Measurements from ENCODE around the gene SNAP91. TPM values are rescaled to one million over a fixed set of nuclear protein-coding genes. Genes with fewer than 3 reads are reported as not detected.
A peak's percentile ranks its signal among the peaks of the same experiment; 100 is the strongest.

The SNAP91 gene
- total and polyA plus RNA-seq, 2 donors (not counting 3 experiments of a cell fraction or from before 2014, with no cell fraction given) = 1.3 to 1.5 TPM

GRCh38 chr6:83514866-83515466, 193.9 kb downstream of the SNAP91 start:
- no peak overlapping the region for H3K9ac ChIP-seq (replicated peaks; ENCODE audit: extremely low read depth, insufficient read depth, low read length)
- TF ChIP-seq, protein P1, sequence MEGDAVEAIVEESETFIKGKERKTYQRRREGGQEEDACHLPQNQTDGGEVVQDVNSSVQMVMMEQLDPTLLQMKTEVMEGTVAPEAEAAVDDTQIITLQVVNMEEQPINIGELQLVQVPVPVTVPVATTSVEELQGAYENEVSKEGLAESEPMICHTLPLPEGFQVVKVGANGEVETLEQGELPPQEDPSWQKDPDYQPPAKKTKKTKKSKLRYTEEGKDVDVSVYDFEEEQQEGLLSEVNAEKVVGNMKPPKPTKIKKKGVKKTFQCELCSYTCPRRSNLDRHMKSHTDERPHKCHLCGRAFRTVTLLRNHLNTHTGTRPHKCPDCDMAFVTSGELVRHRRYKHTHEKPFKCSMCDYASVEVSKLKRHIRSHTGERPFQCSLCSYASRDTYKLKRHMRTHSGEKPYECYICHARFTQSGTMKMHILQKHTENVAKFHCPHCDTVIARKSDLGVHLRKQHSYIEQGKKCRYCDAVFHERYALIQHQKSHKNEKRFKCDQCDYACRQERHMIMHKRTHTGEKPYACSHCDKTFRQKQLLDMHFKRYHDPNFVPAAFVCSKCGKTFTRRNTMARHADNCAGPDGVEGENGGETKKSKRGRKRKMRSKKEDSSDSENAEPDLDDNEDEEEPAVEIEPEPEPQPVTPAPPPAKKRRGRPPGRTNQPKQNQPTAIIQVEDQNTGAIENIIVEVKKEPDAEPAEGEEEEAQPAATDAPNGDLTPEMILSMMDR (IDR thresholded peaks at IDR 0.05; ENCODE audit: extremely low read depth in 1 of 2, insufficient read depth in 1 of 2, low read depth in 1 of 2, low read length in 2 of 2) = peak; percentile 57 to 61
- TF ChIP-seq JUN (IDR thresholded peaks at IDR 0.05; ENCODE audit: borderline replicate concordance, insufficient read depth, insufficient read length, low read depth) = no peak
- no peak overlapping the region for H2AFZ ChIP-seq (ENCODE audit: low read depth, low read length)
- H3K4me3 ChIP-seq (replicated peaks in 1 of 3; ENCODE audit: insufficient read depth in 1 of 3, low read depth in 1 of 3, low read length in 3 of 3) = no peak overlapping the region
- no peaks in the 10 kb centered on the region for H3K79me2 ChIP-seq (ENCODE audit: control insufficient read depth, insufficient read depth, low read length)
- FAIRE-seq = peak; percentile 85
- ChIA-PET POLR2A (no interaction called here), CTCF (interaction anchor here (0.6 to 7.0 kb wide), 30 partner anchors 9 to 1262 kb away, joined by 3 to 319 read pairs (median 4); partner anchors contain the start of genes DOP1A and UBE3D)
- H3K36me3 ChIP-seq (ENCODE audit: control insufficient read depth in 2 of 2, extremely low read depth in 1 of 2, insufficient read depth in 2 of 2, low read length in 2 of 2) = no peaks in the 10 kb centered on the region
- DNase-seq (ENCODE audit: low read depth, low spot score) = peak; percentile 75
- H3K27ac ChIP-seq (ENCODE audit: insufficient read depth, low read depth, low read length) = no peak overlapping the region
- BruUV-seq (replicated peaks) = no TSS peak
- intact Hi-C loops (cut with micrococcal nuclease) = loop anchor here (5.0 kb wide), 2 partner anchors 83 to 1268 kb away; partner anchors contain the start of genes IBTK and ME1
- no peaks in the 10 kb centered on the region for H4K20me1 ChIP-seq (replicated peaks; ENCODE audit: control insufficient read depth, extremely low read depth, insufficient read depth, low read length)
- H3K9me1 ChIP-seq (replicated peaks; ENCODE audit: control insufficient read depth, extremely low read depth, insufficient read depth, low read length) = no peaks in the 10 kb centered on the region
- H3K9me3 ChIP-seq (replicated peaks; ENCODE audit: control insufficient read depth, insufficient read depth, low read length) = no peaks in the 10 kb centered on the region
- dilution Hi-C loops (cut with MboI; ENCODE audit: extremely low pct_ligation_motif_present, low sequenced_read_pairs) = loop anchor here (25.0 kb wide), 2 partner anchors 303 to 428 kb away; no protein-coding TSS in a partner anchor
- H3K27me3 ChIP-seq (ENCODE audit: control insufficient read depth in 2 of 2, insufficient read depth in 2 of 2, low read length in 2 of 2) = peaks cover 0 to 1% of the 10 kb centered on the region in 2 experiments
- peaks cover 9% of the 10 kb centered on the region for H3K4me1 ChIP-seq (ENCODE audit: control insufficient read depth, extremely low read depth, insufficient read depth, low read length)
- no peak overlapping the region for H3K4me2 ChIP-seq (ENCODE audit: insufficient read depth, low read length)

DNA sequence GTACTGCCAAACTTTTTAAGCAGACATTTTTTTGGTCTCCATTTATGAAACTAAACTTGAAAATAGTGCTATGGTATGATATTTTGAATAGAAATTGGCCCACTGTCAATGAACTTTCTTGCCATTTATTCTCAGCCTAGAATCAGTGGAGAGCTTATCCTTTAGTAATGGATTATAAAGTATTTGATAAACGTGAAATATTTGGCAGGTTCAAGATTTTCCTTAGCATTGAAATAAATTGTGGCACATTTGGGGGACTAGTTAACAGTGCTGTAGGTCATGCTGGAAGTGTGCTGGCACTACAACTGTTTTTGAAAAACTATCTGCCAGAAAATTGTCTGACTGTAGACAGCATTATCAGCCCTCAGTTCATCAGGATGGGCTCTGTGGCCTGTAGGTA, 194.4 kb downstream of the SNAP91 start:
- CTCF ChIA-PET = interaction anchor here (0.6 to 7.0 kb wide), 31 partner anchors 9 to 1262 kb away, joined by 3 to 319 read pairs (median 4); partner anchors contain the start of genes DOP1A and UBE3D
- TF ChIP-seq FOS (IDR thresholded peaks at IDR 0.05; ENCODE audit: borderline replicate concordance, insufficient read depth, low read length) (no peak), EZH2 (IDR thresholded peaks at IDR 0.05; ENCODE audit: borderline replicate concordance, low read depth, low read length, severe bottlenecking) (no peak), GATA2 (IDR thresholded peaks at IDR 0.05; ENCODE audit: insufficient read depth, insufficient read length, low read depth, low read length) (no peak), POLR2AphosphoS5 (IDR thresholded peaks at IDR 0.05; ENCODE audit: insufficient read depth, low read depth, low read length) (no peak), POLR2A (IDR thresholded peaks at IDR 0.05; ENCODE audit: low read depth, low read length) (no peak), MAX (IDR thresholded peaks at IDR 0.05; ENCODE audit: insufficient read depth, insufficient read length) (no peak), JUN (IDR thresholded peaks at IDR 0.05; ENCODE audit: borderline replicate concordance, insufficient read depth, insufficient read length, low read depth) (no peak), MYC (IDR thresholded peaks at IDR 0.05; ENCODE audit: low read depth, low read length) (no peak)
- TF ChIP-seq, protein P1 (IDR thresholded peaks at IDR 0.05; ENCODE audit: extremely low read depth in 1 of 2, insufficient read depth in 1 of 2, low read depth in 1 of 2, low read length in 2 of 2) = no peak
- no TSS peak for BruUV-seq (replicated peaks)
- POLR2A ChIA-PET = no interaction called here
- Histone ChIP-seq H3K27ac (ENCODE audit: insufficient read depth, low read depth, low read length) (no peak overlapping the region), H3K4me3 (replicated peaks in 1 of 3; ENCODE audit: insufficient read depth in 1 of 3, low read depth in 1 of 3, low read length in 3 of 3) (no peak overlapping the region), H3K9me1 (replicated peaks; ENCODE audit: control insufficient read depth, extremely low read depth, insufficient read depth, low read length) (no peaks in the 10 kb centered on the region), H3K9me3 (replicated peaks; ENCODE audit: control insufficient read depth, insufficient read depth, low read length) (no peaks in the 10 kb centered on the region), H3K36me3 (ENCODE audit: control insufficient read depth in 2 of 2, extremely low read depth in 1 of 2, insufficient read depth in 2 of 2, low read length in 2 of 2) (no peaks in the 10 kb centered on the region), H3K4me1 (ENCODE audit: control insufficient read depth, extremely low read depth, insufficient read depth, low read length) (peaks cover 9% of the 10 kb centered on the region), H3K9ac (replicated peaks; ENCODE audit: extremely low read depth, insufficient read depth, low read length) (no peak overlapping the region), H2AFZ (ENCODE audit: low read depth, low read length) (no peak overlapping the region), H3K79me2 (ENCODE audit: control insufficient read depth, insufficient read depth, low read length) (no peaks in the 10 kb centered on the region), H4K20me1 (replicated peaks; ENCODE audit: control insufficient read depth, extremely low read depth, insufficient read depth, low read length) (no peaks in the 10 kb centered on the region), H3K4me2 (ENCODE audit: insufficient read depth, low read length) (no peak overlapping the region), H3K27me3 (ENCODE audit: control insufficient read depth in 2 of 2, insufficient read depth in 2 of 2, low read length in 2 of 2) (peaks cover 0 to 1% of the 10 kb centered on the region in 2 experiments)
- FAIRE-seq = no peak
- intact Hi-C loops (cut with micrococcal nuclease) = loop anchor here (5.0 kb wide), 2 partner anchors 82 to 1267 kb away; partner anchors contain the start of genes IBTK and ME1
- dilution Hi-C loops (cut with MboI; ENCODE audit: extremely low pct_ligation_motif_present, low sequenced_read_pairs) = loop anchor here (25.0 kb wide), 2 partner anchors 302 to 427 kb away; no protein-coding TSS in a partner anchor
- DNase-seq (ENCODE audit: low read depth, low spot score) = no peak
